ENCODE results near the gene PSMD4.

The PSMD4 gene

DNA sequence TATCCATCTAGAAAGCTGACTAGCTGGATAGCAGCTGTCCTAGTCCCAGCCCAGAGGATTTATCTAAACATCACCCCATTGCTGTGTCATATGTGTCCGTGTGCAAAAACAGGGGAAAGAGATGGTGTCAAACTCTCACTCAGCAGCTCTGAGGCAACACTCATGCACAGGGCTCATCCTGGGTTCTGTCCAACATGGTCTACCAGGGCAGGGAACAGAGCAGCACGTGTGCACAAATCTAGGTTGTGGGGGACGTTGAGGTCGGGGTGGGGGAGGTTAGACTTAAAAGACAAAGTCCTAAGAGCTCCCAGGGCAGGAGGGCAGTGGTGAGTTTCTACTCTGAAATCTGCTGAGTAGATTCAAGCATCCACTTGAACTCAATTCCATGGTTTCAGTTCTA, 56.5 kb downstream of the PSMD4 start:
- no peak for DNase-seq

- DNase-seq: no peak
These were observed 57.2 kb downstream of the PSMD4 start for GRCh38 chr1:151311589-151312331.

DNA sequence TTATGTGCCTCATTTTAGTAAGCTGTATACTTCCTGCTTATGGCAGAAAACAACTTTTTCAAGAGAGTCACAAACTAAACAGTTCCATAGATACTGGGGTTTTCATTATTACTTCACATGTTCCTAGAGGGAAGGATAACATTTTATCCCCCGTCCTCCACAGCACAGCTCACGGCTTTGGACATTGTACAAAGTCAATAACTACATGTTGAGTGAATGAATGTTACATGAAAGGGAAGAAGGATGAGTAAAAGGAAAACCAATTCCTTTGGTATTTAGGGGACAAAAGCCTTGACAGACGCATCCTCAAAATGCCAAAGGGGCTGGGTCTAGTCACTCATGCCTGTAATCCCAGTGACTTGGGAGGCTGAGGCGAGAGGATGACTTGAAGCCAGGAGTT, 57.9 kb downstream of the PSMD4 start:
- DNase-seq: no peak

- no peak for DNase-seq
These were observed 58.3 kb downstream of the PSMD4 start for GRCh38 chr1:151312826-151313225.

DNA sequence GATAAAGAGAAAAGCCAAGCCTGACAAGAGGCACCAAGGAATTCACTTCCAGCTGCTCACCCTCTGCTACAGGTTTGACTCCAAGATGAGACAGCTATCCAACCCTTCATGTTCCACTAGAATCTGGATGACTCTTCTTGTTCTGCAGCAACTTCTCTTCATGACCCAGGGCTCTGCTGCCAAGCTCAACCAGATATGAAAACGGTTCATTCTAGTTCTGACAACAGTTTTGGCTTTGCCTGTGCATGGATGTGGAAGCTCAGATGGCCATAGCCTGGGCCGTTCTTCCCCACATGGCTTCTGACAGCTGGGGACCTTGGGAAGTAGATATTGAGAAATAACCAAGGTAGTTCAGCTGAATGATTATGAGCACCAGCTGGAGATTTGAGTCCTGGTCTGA, 59.0 kb downstream of the PSMD4 start:
- no peak for DNase-seq

DNA sequence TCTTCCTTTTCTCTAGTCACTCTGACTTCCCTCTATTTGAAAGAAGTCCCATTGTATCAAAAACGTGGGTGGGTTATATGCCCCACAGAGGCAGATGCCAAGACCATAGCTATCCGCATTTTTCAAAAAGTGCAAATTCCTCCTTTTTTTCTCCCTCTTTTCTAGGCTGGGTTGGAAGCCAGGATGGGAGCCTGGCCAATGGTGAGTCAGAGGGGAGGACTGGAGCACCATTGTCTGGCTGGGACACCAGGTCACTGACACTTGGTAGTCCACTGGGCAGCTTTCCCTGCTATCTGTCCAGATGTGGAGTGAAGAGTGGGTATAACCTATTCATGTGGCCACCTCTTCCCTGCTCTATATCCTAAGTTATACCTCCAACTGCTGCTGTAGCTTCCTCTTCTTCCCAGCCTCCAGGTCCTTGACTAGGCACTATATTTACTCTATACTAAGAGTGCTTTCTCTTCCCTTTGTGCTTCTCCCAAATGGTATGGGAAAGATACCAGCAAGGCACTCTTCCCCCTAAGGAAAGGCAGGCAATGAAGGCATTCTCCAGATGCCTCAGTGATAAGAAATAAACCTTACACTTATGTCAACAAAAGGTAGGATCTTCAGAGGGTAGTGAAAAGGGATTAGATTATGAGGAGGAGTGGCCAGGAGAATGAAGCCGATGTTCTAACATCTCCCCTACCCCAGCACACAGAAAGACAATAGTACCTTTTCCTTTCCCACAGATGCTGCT, 59.8 kb downstream of the PSMD4 start:
- DNase-seq: no peak

DNA sequence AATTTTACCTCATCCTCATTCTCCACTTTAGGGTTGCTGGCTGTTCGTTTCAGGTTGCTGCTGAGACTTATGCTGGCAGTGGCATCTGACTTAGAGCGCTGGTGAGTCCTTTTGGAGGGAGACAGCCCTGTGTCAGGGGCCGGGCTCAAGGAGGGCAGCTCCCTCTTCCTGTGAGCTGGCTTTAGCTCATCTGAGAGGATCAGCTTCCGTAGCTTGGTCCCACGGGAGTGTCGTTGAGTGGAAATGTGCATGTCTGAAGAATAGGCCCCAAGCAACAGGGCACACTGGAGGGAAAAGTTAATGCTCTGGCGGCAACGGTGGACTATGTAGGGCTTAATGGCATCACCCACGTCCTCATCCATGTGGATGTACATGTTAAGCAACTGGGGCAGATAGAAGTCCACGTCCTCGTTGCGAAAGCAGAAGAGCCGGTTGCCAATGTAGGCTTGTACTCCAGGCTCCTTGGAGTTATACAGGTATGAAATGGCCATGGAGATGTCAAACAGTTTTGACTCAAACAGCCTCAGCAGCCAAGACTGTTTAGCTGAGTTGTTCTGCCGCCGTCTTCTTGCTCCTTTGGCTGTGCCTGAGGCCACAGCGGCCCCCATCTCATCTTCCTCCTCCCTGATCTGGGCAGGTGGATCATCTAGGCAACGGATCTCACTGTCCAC, 61.2 kb downstream of the PSMD4 start:
- no peak for DNase-seq

All from DMS79 treated with DMSO at 0.1 percent for 48 hours (cell line).